ENCODE measurements around the gene SSX4B. TPM values are rescaled to one million over a fixed set of nuclear protein-coding genes. Genes with fewer than 3 reads are reported as not detected.
"Not testable (repeated sequence)": the region's sequence is repeated elsewhere in the genome, so short reads cannot be mapped to it uniquely, and the experiment has no call there.

SSX4B gene
- total RNA-seq (not detected), total RNA-seq (0 reads per million in 29 experiments)
- not detected for total RNA-seq (2013)

GRCh38 chrX:48411860-48412259 is at the start of gene SSX4B:
Gene SSX4B (minus strand): TSS chrX:48411960. CDS start chrX:48411372, 588 bp downstream.
- DNase-seq; H3K4me1 ChIP-seq (ENCODE audit: control insufficient read depth in 1 of 2, extremely low read depth in 1 of 2, insufficient read depth in 2 of 2, low read length in 2 of 2); H3K4me1 Mint-ChIP-seq; H3K27me3 ChIP-seq (replicated peaks in 1 of 2; ENCODE audit: control insufficient read depth in 2 of 2, extremely low read depth in 1 of 2, insufficient read depth in 2 of 2, low read length in 1 of 2); H3K36me3 ChIP-seq (ENCODE audit: control insufficient read depth in 2 of 2, extremely low read depth in 1 of 2, insufficient read depth in 1 of 2, low read length in 1 of 2); H3K9me3 Mint-ChIP-seq; H3K9me3 ChIP-seq; H3K27ac ChIP-seq (ENCODE audit: low read length); ATAC-seq (replicated peaks in 1 of 4); H3K4me3 Mint-ChIP-seq; H3K27ac Mint-ChIP-seq; H3K36me3 Mint-ChIP-seq; H3K27me3 Mint-ChIP-seq; POLR2A ChIA-PET; CTCF ChIA-PET; H3K4me3 ChIP-seq (ENCODE audit: control insufficient read depth in 1 of 2, extremely low read depth in 1 of 2, low read length in 1 of 2): not testable (repeated sequence)
- no CpG with 5 or more reads among the region's 15 CpGs for WGBS (ENCODE audit: insufficient coverage)

GRCh38 chrX:48460606-48461005 is 48.8 kb upstream of the SSX4B start:
- peaks cover 32% of the 10 kb centered on the region for H3K36me3 Mint-ChIP-seq
- H3K4me1 Mint-ChIP-seq = peaks cover 0 to 12% (median 4%) of the 10 kb centered on the region in 3 donors

GRCh38 chrX:48460031-48460430 is 48.3 kb upstream of the SSX4B start:
- WGBS (ENCODE audit: insufficient coverage) = 92% methylated on average over 2 of the region's 3 CpGs
- H3K36me3 Mint-ChIP-seq = peaks cover 26% of the 10 kb centered on the region
- DNase-seq (no peak), ATAC-seq (replicated peaks in 1 of 4) (no peak)
- ChIA-PET CTCF (no interaction called here), POLR2A (no interaction called here)
- Histone ChIP-seq H3K27ac (ENCODE audit: low read length) (no peak overlapping the region), H3K4me3 (ENCODE audit: control insufficient read depth in 1 of 2, extremely low read depth in 1 of 2, low read length in 1 of 2) (no peak overlapping the region), H3K36me3 (ENCODE audit: control insufficient read depth in 2 of 2, extremely low read depth in 1 of 2, insufficient read depth in 1 of 2, low read length in 1 of 2) (peaks cover 0 to 12% of the 10 kb centered on the region in 2 donors), H3K4me1 (ENCODE audit: control insufficient read depth in 1 of 2, extremely low read depth in 1 of 2, insufficient read depth in 2 of 2, low read length in 2 of 2) (no peaks in the 10 kb centered on the region), H3K9me3 (no peaks in the 10 kb centered on the region), H3K27me3 (replicated peaks in 1 of 2; ENCODE audit: control insufficient read depth in 2 of 2, extremely low read depth in 1 of 2, insufficient read depth in 2 of 2, low read length in 1 of 2) (no peaks in the 10 kb centered on the region)
- H3K4me1 Mint-ChIP-seq = peaks cover 0 to 6% (median 4%) of the 10 kb centered on the region in 3 donors
- peaks cover 0 to 14% of the 10 kb centered on the region in 2 donors for H3K27me3 Mint-ChIP-seq
- no peaks in the 10 kb centered on the region for H3K9me3 Mint-ChIP-seq
- H3K27ac Mint-ChIP-seq = no peak overlapping the region
- no peak overlapping the region for H3K4me3 Mint-ChIP-seq

More at GRCh38 chrX:48460606-48461005, 48.8 kb upstream of the SSX4B start:
- no peaks in the 10 kb centered on the region for H3K27me3 ChIP-seq (replicated peaks in 1 of 2; ENCODE audit: control insufficient read depth in 2 of 2, extremely low read depth in 1 of 2, insufficient read depth in 2 of 2, low read length in 1 of 2)
- Mint-ChIP-seq H3K9me3 (no peaks in the 10 kb centered on the region), H3K27me3 (peaks cover 0 to 14% of the 10 kb centered on the region in 2 donors), H3K4me3 (no peak overlapping the region), H3K27ac (no peak overlapping the region)
- no peak for ATAC-seq (replicated peaks in 1 of 4)
- peaks cover 0 to 2% of the 10 kb centered on the region in 2 experiments for H3K4me1 ChIP-seq (ENCODE audit: control insufficient read depth in 1 of 2, extremely low read depth in 1 of 2, insufficient read depth in 2 of 2, low read length in 2 of 2)
- H3K36me3 ChIP-seq (ENCODE audit: control insufficient read depth in 2 of 2, extremely low read depth in 1 of 2, insufficient read depth in 1 of 2, low read length in 1 of 2) = peaks cover 0 to 12% of the 10 kb centered on the region in 2 donors
- no peak for DNase-seq
- ChIA-PET POLR2A (no interaction called here), CTCF (no interaction called here)
- H3K27ac ChIP-seq (ENCODE audit: low read length) = no peak overlapping the region
- no peak overlapping the region for H3K4me3 ChIP-seq (ENCODE audit: control insufficient read depth in 1 of 2, extremely low read depth in 1 of 2, low read length in 1 of 2)
- no peaks in the 10 kb centered on the region for H3K9me3 ChIP-seq
- no CpG with 5 or more reads among the region's 11 CpGs for WGBS (ENCODE audit: insufficient coverage)

- WGBS (ENCODE audit: insufficient coverage) = 93% methylated on average over 3 of the region's 6 CpGs
- peaks cover 0 to 12% of the 10 kb centered on the region in 2 donors for H3K36me3 ChIP-seq (ENCODE audit: control insufficient read depth in 2 of 2, extremely low read depth in 1 of 2, insufficient read depth in 1 of 2, low read length in 1 of 2)
- ATAC-seq (replicated peaks in 1 of 4) (no peak), DNase-seq (no peak)
- H3K9me3 Mint-ChIP-seq = peaks cover 0 to 3% (median 0%) of the 10 kb centered on the region in 3 donors
- H3K36me3 Mint-ChIP-seq = peaks cover 25% of the 10 kb centered on the region
- peaks cover 0 to 4% (median 4%) of the 10 kb centered on the region in 3 donors for H3K4me1 Mint-ChIP-seq
- H3K4me3 ChIP-seq (ENCODE audit: control insufficient read depth in 1 of 2, extremely low read depth in 1 of 2, low read length in 1 of 2) = no peak overlapping the region
- POLR2A ChIA-PET = no interaction called here
- H3K27ac Mint-ChIP-seq = no peak overlapping the region
- no peaks in the 10 kb centered on the region for H3K27me3 ChIP-seq (replicated peaks in 1 of 2; ENCODE audit: control insufficient read depth in 2 of 2, extremely low read depth in 1 of 2, insufficient read depth in 2 of 2, low read length in 1 of 2)
- no peaks in the 10 kb centered on the region for H3K9me3 ChIP-seq
- CTCF ChIA-PET = no interaction called here
- H3K4me3 Mint-ChIP-seq = no peak overlapping the region
- no peaks in the 10 kb centered on the region for H3K4me1 ChIP-seq (ENCODE audit: control insufficient read depth in 1 of 2, extremely low read depth in 1 of 2, insufficient read depth in 2 of 2, low read length in 2 of 2)
- H3K27ac ChIP-seq (ENCODE audit: low read length) = no peak overlapping the region
- H3K27me3 Mint-ChIP-seq = peaks cover 0 to 14% of the 10 kb centered on the region in 2 donors
These were observed 47.7 kb upstream of the SSX4B start for GRCh38 chrX:48459483-48459882.

- no peaks in the 10 kb centered on the region for H3K4me1 ChIP-seq (ENCODE audit: control insufficient read depth in 1 of 2, extremely low read depth in 1 of 2, insufficient read depth in 2 of 2, low read length in 2 of 2)
- H3K36me3 ChIP-seq (ENCODE audit: control insufficient read depth in 2 of 2, extremely low read depth in 1 of 2, insufficient read depth in 1 of 2, low read length in 1 of 2) = peaks cover 0 to 12% of the 10 kb centered on the region in 2 donors
- Mint-ChIP-seq H3K4me3 (no peak overlapping the region), H3K4me1 (peaks cover 0 to 3% (median 0%) of the 10 kb centered on the region in 3 donors), H3K36me3 (peaks cover 22% of the 10 kb centered on the region), H3K9me3 (peaks cover 0 to 3% (median 0%) of the 10 kb centered on the region in 3 donors), H3K27me3 (peaks cover 0 to 14% of the 10 kb centered on the region in 2 donors), H3K27ac (no peak overlapping the region)
- H3K27ac ChIP-seq (ENCODE audit: low read length) = no peak overlapping the region
- H3K4me3 ChIP-seq (ENCODE audit: control insufficient read depth in 1 of 2, extremely low read depth in 1 of 2, low read length in 1 of 2) = no peak overlapping the region
- ATAC-seq (replicated peaks in 1 of 4) (no peak), DNase-seq (no peak)
- WGBS (ENCODE audit: insufficient coverage) = 100% methylated on average over 1 of the region's 6 CpGs
- ChIA-PET POLR2A (no interaction called here), CTCF (no interaction called here)
- no peaks in the 10 kb centered on the region for H3K27me3 ChIP-seq (replicated peaks in 1 of 2; ENCODE audit: control insufficient read depth in 2 of 2, extremely low read depth in 1 of 2, insufficient read depth in 2 of 2, low read length in 1 of 2)
- H3K9me3 ChIP-seq = no peaks in the 10 kb centered on the region
These were observed 47.0 kb upstream of the SSX4B start for GRCh38 chrX:48458711-48459110.

GRCh38 chrX:48456628-48457331 is 45.0 kb upstream of the SSX4B start:
- POLR2A ChIA-PET = no interaction called here
- H3K4me1 Mint-ChIP-seq = no peaks in the 10 kb centered on the region
- Histone ChIP-seq H3K36me3 (ENCODE audit: control insufficient read depth in 2 of 2, extremely low read depth in 1 of 2, insufficient read depth in 1 of 2, low read length in 1 of 2) (peaks cover 0 to 12% of the 10 kb centered on the region in 2 donors), H3K4me3 (ENCODE audit: control insufficient read depth in 1 of 2, extremely low read depth in 1 of 2, low read length in 1 of 2) (no peak overlapping the region), H3K27ac (ENCODE audit: low read length) (no peak overlapping the region), H3K9me3 (no peaks in the 10 kb centered on the region), H3K27me3 (replicated peaks in 1 of 2; ENCODE audit: control insufficient read depth in 2 of 2, extremely low read depth in 1 of 2, insufficient read depth in 2 of 2, low read length in 1 of 2) (no peaks in the 10 kb centered on the region), H3K4me1 (ENCODE audit: control insufficient read depth in 1 of 2, extremely low read depth in 1 of 2, insufficient read depth in 2 of 2, low read length in 2 of 2) (no peaks in the 10 kb centered on the region)
- H3K4me3 Mint-ChIP-seq = no peak overlapping the region
- ATAC-seq (replicated peaks in 1 of 4) = no peak
- H3K36me3 Mint-ChIP-seq = peaks cover 22% of the 10 kb centered on the region
- no peak overlapping the region for H3K27ac Mint-ChIP-seq
- H3K9me3 Mint-ChIP-seq = peaks cover 0 to 3% (median 0%) of the 10 kb centered on the region in 3 donors
- WGBS (ENCODE audit: insufficient coverage) = no CpG with 5 or more reads among the region's 6 CpGs
- no peak for DNase-seq
- CTCF ChIA-PET = no interaction called here
- peaks cover 0 to 11% of the 10 kb centered on the region in 2 donors for H3K27me3 Mint-ChIP-seq
